Upper lobe of left lung (tissue), 6 donors: Measurements from ENCODE around the gene RMDN2. TPM values are rescaled to one million over a fixed set of nuclear protein-coding genes. Genes with fewer than 3 reads are reported as not detected.

Experiments used
- ATAC-seq, 2 donors: fragments of 200-7000 bp; cut with Tn5 transposase; one replicate each; pipeline ENCODE4 v1.9.1; 2022; ENCODE audit warnings: mild to moderate bottlenecking in 2 of 2, moderate library complexity in 2 of 2; ENCODE audit not compliant: low FRiP score in 2 of 2
- DNase-seq, 2 donors: peaks; one replicate each; pipeline ENCODE4 v3.0.0-alpha.2; 2019 to 2020
- H3K27ac ChIP-seq, 4 donors: fragments of 200-600 bp; sonication (generic); one replicate each; pipeline ENCODE4 v1.5.1; 2016 to 2019
- H3K27me3 ChIP-seq, 4 donors: fragments of 200-600 bp; sonication (generic); one replicate each; pipeline ENCODE4 v1.5.1; 2017 to 2019
- H3K36me3 ChIP-seq, 4 donors: fragments of 200-600 bp; sonication (generic); one replicate each; pipeline ENCODE4 v1.5.1; 2016 to 2019
- H3K4me1 ChIP-seq, 4 donors: fragments of 200-600 bp; sonication (generic); one replicate each; pipeline ENCODE4 v1.5.1; 2018 to 2019
- H3K4me3 ChIP-seq, 4 donors: fragments of 200-600 bp; sonication (generic); one replicate each; pipeline ENCODE4 v1.5.1; 2017 to 2019; ENCODE audit warnings: mild to moderate bottlenecking in 2 of 4, moderate library complexity in 1 of 4
- H3K9me3 ChIP-seq, 4 donors: fragments of 200-600 bp; sonication (generic); one replicate each; pipeline ENCODE4 v1.5.1; 2018 to 2019
- CTCF ChIP-seq, 6 experiments: fragments of 450-650 bp in 4 of 6; fragments of 200-600 bp in 2 of 6; sonication (generic) in 2 of 6; IDR thresholded peaks; one replicate each; pipeline ENCODE4 v1.5.1; 2016 to 2019; ENCODE audit warnings: antibody characterized with exemption in 6 of 6
- EP300 ChIP-seq, 4 donors: sonication (generic); formaldehyde crosslinking; IDR thresholded peaks; one replicate each; pipeline ENCODE4 v1.5.1; 2017; ENCODE audit warnings: antibody characterized with exemption in 4 of 4, control low read depth in 2 of 4
- POLR2A ChIP-seq, 4 donors: fragments of 450-650 bp; IDR thresholded peaks; one replicate each; pipeline ENCODE4 v1.5.1; 2016 to 2017; ENCODE audit warnings: antibody characterized with exemption in 4 of 4, mild to moderate bottlenecking in 2 of 4
- POLR2AphosphoS5 ChIP-seq, 2 donors: sonication (generic); formaldehyde crosslinking; IDR thresholded peaks; one replicate each; pipeline ENCODE4 v1.5.1; 2017; ENCODE audit warnings: antibody characterized with exemption in 2 of 2
- WGBS, 2 donors: methylation state at CpG; one replicate each; pipeline ENCODE4 v1.1.5; 2017 to 2018; 5-methylcytosine and 5-hydroxymethylcytosine counted together
- total RNA-seq, 6 donors: library from RNA; depleted of rRNA in 4 of 6; stranded (reverse); fragments of >200 nt in 4 of 6; gene quantifications; one replicate each; pipeline versions ENCODE4 v1.1.0 to v1.2.1, GENCODE V29; 2016 to 2021
- donor health status: DM: no; HTN: no; CAD: no; lungs with moderate emphysema.
- donor health status: DM: no; HTN: yes; CAD: no; lungs with severe emphysema.

The RMDN2 gene
- total RNA-seq, 6 donors from 2014 or later, result 9.3 to 31.9 (median 17.0) TPM

GRCh38 chr2:37878536-37878935, 46.6 kb upstream of the RMDN2 start:
- DNase-seq, result no peak
- WGBS, 2 donors, result 90 to 93% methylated on average over 3 of the region's 4 CpGs

GRCh38 chr2:37880551-37880950, 44.5 kb upstream of the RMDN2 start:
- no peaks in the 10 kb centered on the region for H3K36me3 ChIP-seq
- ATAC-seq (no peak), DNase-seq (no peak)
- TF ChIP-seq POLR2A (IDR thresholded peaks at IDR 0.05), result no peak
- no peak for TF ChIP-seq EP300 (IDR thresholded peaks at IDR 0.05)
- TF ChIP-seq POLR2AphosphoS5 (IDR thresholded peaks at IDR 0.05), result no peak
- no peak for TF ChIP-seq CTCF (IDR thresholded peaks at IDR 0.05)
- 55 to 66% methylated on average over 9 of the region's 9 CpGs for WGBS, 2 donors
- no peaks in the 10 kb centered on the region for H3K9me3 ChIP-seq
- peaks cover 0 to 3% (median 1%) of the 10 kb centered on the region in 4 donors for H3K4me1 ChIP-seq
- H3K4me3 ChIP-seq, result no peak overlapping the region
- H3K27ac ChIP-seq, result no peak overlapping the region
- no peaks in the 10 kb centered on the region for H3K27me3 ChIP-seq

More at GRCh38 chr2:37878536-37878935, 46.6 kb upstream of the RMDN2 start:
- TF ChIP-seq CTCF (IDR thresholded peaks at IDR 0.05), result no peak
- TF ChIP-seq POLR2AphosphoS5 (IDR thresholded peaks at IDR 0.05), result no peak
- no peak for TF ChIP-seq EP300 (IDR thresholded peaks at IDR 0.05)
- TF ChIP-seq POLR2A (IDR thresholded peaks at IDR 0.05), result no peak
- H3K9me3 ChIP-seq, result no peaks in the 10 kb centered on the region
- H3K4me1 ChIP-seq, result peaks cover 0 to 6% (median 1%) of the 10 kb centered on the region in 4 donors
- ATAC-seq, result no peak
- H3K27ac ChIP-seq, result no peak overlapping the region
- no peaks in the 10 kb centered on the region for H3K27me3 ChIP-seq
- no peaks in the 10 kb centered on the region for H3K36me3 ChIP-seq
- H3K4me3 ChIP-seq, result no peak overlapping the region

DNA sequence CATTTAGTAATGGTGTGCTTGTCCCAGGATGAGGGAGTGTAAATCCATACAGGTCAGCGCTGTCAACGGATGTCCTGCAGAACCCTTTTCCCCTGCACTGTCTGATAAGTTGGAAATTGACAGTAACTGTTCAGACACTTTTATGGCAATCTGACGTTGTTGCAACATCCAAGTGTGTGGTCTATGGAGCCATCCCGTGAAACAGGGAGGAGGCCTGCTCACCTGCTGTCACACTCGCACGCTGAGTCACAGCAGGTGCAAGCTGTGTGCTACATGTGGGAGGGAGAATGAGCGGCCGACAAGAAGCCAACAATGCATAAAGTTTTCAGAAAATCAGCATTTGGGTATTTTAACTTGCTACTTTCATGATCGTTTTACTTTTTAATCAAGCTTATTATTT, 43.7 kb upstream of the RMDN2 start:
- Histone ChIP-seq H3K27ac (no peak overlapping the region), H3K4me3 (no peak overlapping the region), H3K4me1 (peaks cover 0 to 3% (median 0%) of the 10 kb centered on the region in 4 donors), H3K27me3 (no peaks in the 10 kb centered on the region), H3K36me3 (no peaks in the 10 kb centered on the region), H3K9me3 (no peaks in the 10 kb centered on the region)
- ATAC-seq (no peak), DNase-seq (no peak)
- TF ChIP-seq EP300 (IDR thresholded peaks at IDR 0.05) (no peak), POLR2A (IDR thresholded peaks at IDR 0.05) (no peak), POLR2AphosphoS5 (IDR thresholded peaks at IDR 0.05) (no peak), CTCF (IDR thresholded peaks at IDR 0.05) (no peak)
- WGBS, 2 donors, result 81 to 90% methylated on average over 9 of the region's 9 CpGs

GRCh38 chr2:37882036-37882435, 43.1 kb upstream of the RMDN2 start:
- 88 to 94% methylated on average over 1 of the region's 1 CpG for WGBS, 2 donors
- DNase-seq, result no peak

More at GRCh38 chr2:37882036-37882435, 43.1 kb upstream of the RMDN2 start:
- Histone ChIP-seq H3K4me1 (peaks cover 0 to 3% (median 0%) of the 10 kb centered on the region in 4 donors), H3K27me3 (no peaks in the 10 kb centered on the region), H3K4me3 (no peak overlapping the region), H3K36me3 (no peaks in the 10 kb centered on the region), H3K9me3 (no peaks in the 10 kb centered on the region), H3K27ac (no peak overlapping the region)
- no peak for ATAC-seq
- TF ChIP-seq EP300 (IDR thresholded peaks at IDR 0.05), result no peak
- TF ChIP-seq POLR2A (IDR thresholded peaks at IDR 0.05), result no peak
- TF ChIP-seq CTCF (IDR thresholded peaks at IDR 0.05), result no peak
- no peak for TF ChIP-seq POLR2AphosphoS5 (IDR thresholded peaks at IDR 0.05)
